Activated CD4-positive, CD25-positive, alpha-beta regulatory T cell treated with anti-CD3 and anti-CD28 coated beads, Interleukin-2, amount 50 U/mL, for 72 hours (primary cell): ENCODE results near the gene ASB4.
"Not testable (repeated sequence)": the region's sequence is repeated elsewhere in the genome, so short reads cannot be mapped to it uniquely, and the experiment has no call there.

Experiments used
- DNase-seq: peaks from one replicate; pipeline ENCODE4 v3.0.0; 2021

ASB4 gene

GRCh38 chr7:95479992-95480624 is 5.6 kb upstream of the ASB4 start:
- DNase-seq = no peak

- DNase-seq = no peak
Observed at GRCh38 chr7:95481271-95482165, 4.2 kb upstream of the ASB4 start.

- DNase-seq = no peak
Observed at GRCh38 chr7:95482424-95482823, 3.3 kb upstream of the ASB4 start.

- DNase-seq = no peak
Observed at GRCh38 chr7:95490231-95490762, 4.6 kb downstream of the ASB4 start.

- no peak for DNase-seq
Observed at GRCh38 chr7:95491201-95491600, 5.5 kb downstream of the ASB4 start.

GRCh38 chr7:95491634-95492314 is 6.0 kb downstream of the ASB4 start:
- DNase-seq = no peak

GRCh38 chr7:95493247-95493646 is 7.5 kb downstream of the ASB4 start:
- no peak for DNase-seq

- DNase-seq = no peak
Observed at GRCh38 chr7:95493844-95494243, 8.1 kb downstream of the ASB4 start.

GRCh38 chr7:95501261-95501832 is 15.6 kb downstream of the ASB4 start:
- DNase-seq = no peak

- no peak for DNase-seq
Observed at GRCh38 chr7:95502403-95502802, 16.7 kb downstream of the ASB4 start.

- no peak for DNase-seq
Observed at GRCh38 chr7:95503271-95504131, 17.8 kb downstream of the ASB4 start.

GRCh38 chr7:95504132-95504588 is 18.4 kb downstream of the ASB4 start:
- DNase-seq = not testable (repeated sequence)

- DNase-seq = no peak
Observed at GRCh38 chr7:95508780-95509179, 23.0 kb downstream of the ASB4 start.

GRCh38 chr7:95509199-95509598 is 23.5 kb downstream of the ASB4 start:
- DNase-seq = no peak

GRCh38 chr7:95511716-95512260 is 26.0 kb downstream of the ASB4 start:
- DNase-seq = peak; percentile 35

GRCh38 chr7:95517458-95517857 is 31.7 kb downstream of the ASB4 start:
- no peak for DNase-seq

- no peak for DNase-seq
Observed at GRCh38 chr7:95517870-95518269, 32.1 kb downstream of the ASB4 start.

GRCh38 chr7:95520136-95520535 is 34.4 kb downstream of the ASB4 start:
- no peak for DNase-seq

GRCh38 chr7:95525503-95525902 is 39.8 kb downstream of the ASB4 start:
- no peak for DNase-seq

- no peak for DNase-seq
Observed at GRCh38 chr7:95526128-95526738, 40.5 kb downstream of the ASB4 start.
